ENCODE measurements around the gene APBB1IP.
"Not testable (repeated sequence)": the region's sequence is repeated elsewhere in the genome, so short reads cannot be mapped to it uniquely, and the experiment has no call there.

Gene APBB1IP

GRCh38 chr10:26437637-26438461, at the start of gene APBB1IP:
Gene APBB1IP (plus strand): TSS chr10:26438341. CDS start chr10:26492327, 53,986 bp downstream.
- Histone ChIP-seq H3K9me3 (ENCODE audit: control insufficient read depth, insufficient read depth, low read length) (no peaks in the 10 kb centered on the region), H3K4me1 (ENCODE audit: control insufficient read depth, insufficient read depth, low read length) (no peaks in the 10 kb centered on the region), H3K27me3 (ENCODE audit: control insufficient read depth, insufficient read depth, low read length) (peaks cover 9% of the 10 kb centered on the region), H3K27ac (ENCODE audit: low read length) (no peak within 1 kb of the TSS), H3K4me3 (ENCODE audit: low read length) (peak within 1 kb of the TSS; percentile 14; the same call in 1 of the 2 replicates), H3K36me3 (ENCODE audit: control insufficient read depth, insufficient read depth, low read length) (no peaks in the 10 kb centered on the region)
- no CpG with 5 or more reads among the region's 36 CpGs for WGBS (ENCODE audit: insufficient coverage, insufficient read length)
- no peak for DNase-seq (ENCODE audit: low read depth, low spot score)

- Histone ChIP-seq H3K27ac (ENCODE audit: low read length) (no peak overlapping the region), H3K27me3 (ENCODE audit: control insufficient read depth, insufficient read depth, low read length) (peaks cover 4% of the 10 kb centered on the region; the same call in 1 of the 2 replicates), H3K36me3 (ENCODE audit: control insufficient read depth, insufficient read depth, low read length) (no peaks in the 10 kb centered on the region; the same call in 1 of the 2 replicates), H3K4me1 (ENCODE audit: control insufficient read depth, insufficient read depth, low read length) (peaks cover 3% of the 10 kb centered on the region; the same call in 1 of the 2 replicates), H3K9me3 (ENCODE audit: control insufficient read depth, insufficient read depth, low read length) (no peaks in the 10 kb centered on the region), H3K4me3 (ENCODE audit: low read length) (no peak overlapping the region)
- no peak for DNase-seq (ENCODE audit: low read depth, low spot score)
- WGBS (ENCODE audit: insufficient coverage, insufficient read length): no CpG with 5 or more reads among the region's 3 CpGs
Observed at GRCh38 chr10:26389533-26389932, 48.6 kb upstream of the APBB1IP start.

GRCh38 chr10:26391701-26392695, 46.1 kb upstream of the APBB1IP start:
- peak overlapping the region; percentile 27; the same call in 1 of the 2 replicates for H3K4me3 ChIP-seq (ENCODE audit: low read length)
- WGBS (ENCODE audit: insufficient coverage, insufficient read length): no CpG with 5 or more reads among the region's 69 CpGs

GRCh38 chr10:26398353-26398752, 39.8 kb upstream of the APBB1IP start:
- H3K4me1 ChIP-seq (ENCODE audit: control insufficient read depth, insufficient read depth, low read length); H3K4me3 ChIP-seq (ENCODE audit: low read length); H3K36me3 ChIP-seq (ENCODE audit: control insufficient read depth, insufficient read depth, low read length); DNase-seq (ENCODE audit: low read depth, low spot score); H3K27me3 ChIP-seq (ENCODE audit: control insufficient read depth, insufficient read depth, low read length); H3K9me3 ChIP-seq (ENCODE audit: control insufficient read depth, insufficient read depth, low read length); H3K27ac ChIP-seq (ENCODE audit: low read length): not testable (repeated sequence)
- WGBS (ENCODE audit: insufficient coverage, insufficient read length): no CpG with 5 or more reads among the region's 2 CpGs

More at GRCh38 chr10:26391701-26392695, 46.1 kb upstream of the APBB1IP start:
- DNase-seq (ENCODE audit: low read depth, low spot score): peak; percentile 1
- Histone ChIP-seq H3K4me1 (ENCODE audit: control insufficient read depth, insufficient read depth, low read length) (peaks cover 3% of the 10 kb centered on the region; the same call in 1 of the 2 replicates), H3K27ac (ENCODE audit: low read length) (no peak overlapping the region), H3K9me3 (ENCODE audit: control insufficient read depth, insufficient read depth, low read length) (no peaks in the 10 kb centered on the region), H3K27me3 (ENCODE audit: control insufficient read depth, insufficient read depth, low read length) (peaks cover 4% of the 10 kb centered on the region; the same call in 1 of the 2 replicates), H3K36me3 (ENCODE audit: control insufficient read depth, insufficient read depth, low read length) (no peaks in the 10 kb centered on the region; the same call in 1 of the 2 replicates)

- DNase-seq (ENCODE audit: low read depth, low spot score): no peak
Observed at GRCh38 chr10:26407406-26407969, 30.7 kb upstream of the APBB1IP start.

GRCh38 chr10:26408858-26409494, 29.2 kb upstream of the APBB1IP start:
- DNase-seq (ENCODE audit: low read depth, low spot score): no peak
- H3K36me3 ChIP-seq (ENCODE audit: control insufficient read depth, insufficient read depth, low read length): no peaks in the 10 kb centered on the region
- no peaks in the 10 kb centered on the region; the same call in 1 of the 2 replicates for H3K9me3 ChIP-seq (ENCODE audit: control insufficient read depth, insufficient read depth, low read length)
- H3K4me3 ChIP-seq (ENCODE audit: low read length): no peak overlapping the region
- H3K4me1 ChIP-seq (ENCODE audit: control insufficient read depth, insufficient read depth, low read length): no peaks in the 10 kb centered on the region
- no peak overlapping the region for H3K27ac ChIP-seq (ENCODE audit: low read length)
- no CpG with 5 or more reads among the region's 5 CpGs for WGBS (ENCODE audit: insufficient coverage, insufficient read length)
- no peaks in the 10 kb centered on the region for H3K27me3 ChIP-seq (ENCODE audit: control insufficient read depth, insufficient read depth, low read length)

More at GRCh38 chr10:26407406-26407969, 30.7 kb upstream of the APBB1IP start:
- H3K27me3 ChIP-seq (ENCODE audit: control insufficient read depth, insufficient read depth, low read length): no peaks in the 10 kb centered on the region
- no CpG with 5 or more reads among the region's 2 CpGs for WGBS (ENCODE audit: insufficient coverage, insufficient read length)
- H3K9me3 ChIP-seq (ENCODE audit: control insufficient read depth, insufficient read depth, low read length): no peaks in the 10 kb centered on the region; the same call in 1 of the 2 replicates
- H3K4me3 ChIP-seq (ENCODE audit: low read length): no peak overlapping the region
- no peaks in the 10 kb centered on the region for H3K36me3 ChIP-seq (ENCODE audit: control insufficient read depth, insufficient read depth, low read length)
- H3K4me1 ChIP-seq (ENCODE audit: control insufficient read depth, insufficient read depth, low read length): no peaks in the 10 kb centered on the region
- no peak overlapping the region for H3K27ac ChIP-seq (ENCODE audit: low read length)

- H3K27me3 ChIP-seq (ENCODE audit: control insufficient read depth, insufficient read depth, low read length): no peaks in the 10 kb centered on the region
- no peaks in the 10 kb centered on the region for H3K36me3 ChIP-seq (ENCODE audit: control insufficient read depth, insufficient read depth, low read length)
- no peak for DNase-seq (ENCODE audit: low read depth, low spot score)
- no peak overlapping the region for H3K4me3 ChIP-seq (ENCODE audit: low read length)
- no peaks in the 10 kb centered on the region; the same call in 1 of the 2 replicates for H3K9me3 ChIP-seq (ENCODE audit: control insufficient read depth, insufficient read depth, low read length)
- no peak overlapping the region for H3K27ac ChIP-seq (ENCODE audit: low read length)
- no CpG with 5 or more reads among the region's 6 CpGs for WGBS (ENCODE audit: insufficient coverage, insufficient read length)
- H3K4me1 ChIP-seq (ENCODE audit: control insufficient read depth, insufficient read depth, low read length): no peaks in the 10 kb centered on the region
Observed at GRCh38 chr10:26410356-26410755, 27.8 kb upstream of the APBB1IP start.

GRCh38 chr10:26412932-26413331, 25.2 kb upstream of the APBB1IP start:
- no peaks in the 10 kb centered on the region for H3K4me1 ChIP-seq (ENCODE audit: control insufficient read depth, insufficient read depth, low read length)
- H3K4me3 ChIP-seq (ENCODE audit: low read length): no peak overlapping the region
- H3K36me3 ChIP-seq (ENCODE audit: control insufficient read depth, insufficient read depth, low read length): no peaks in the 10 kb centered on the region
- no peak for DNase-seq (ENCODE audit: low read depth, low spot score)
- no CpG with 5 or more reads among the region's 1 CpG for WGBS (ENCODE audit: insufficient coverage, insufficient read length)
- H3K9me3 ChIP-seq (ENCODE audit: control insufficient read depth, insufficient read depth, low read length): no peaks in the 10 kb centered on the region
- H3K27me3 ChIP-seq (ENCODE audit: control insufficient read depth, insufficient read depth, low read length): no peaks in the 10 kb centered on the region
- H3K27ac ChIP-seq (ENCODE audit: low read length): no peak overlapping the region

- Histone ChIP-seq H3K27me3 (ENCODE audit: control insufficient read depth, insufficient read depth, low read length) (no peaks in the 10 kb centered on the region), H3K4me1 (ENCODE audit: control insufficient read depth, insufficient read depth, low read length) (no peaks in the 10 kb centered on the region), H3K4me3 (ENCODE audit: low read length) (no peak overlapping the region), H3K9me3 (ENCODE audit: control insufficient read depth, insufficient read depth, low read length) (no peaks in the 10 kb centered on the region), H3K27ac (ENCODE audit: low read length) (no peak overlapping the region), H3K36me3 (ENCODE audit: control insufficient read depth, insufficient read depth, low read length) (no peaks in the 10 kb centered on the region)
- DNase-seq (ENCODE audit: low read depth, low spot score): no peak
- no CpG with 5 or more reads among the region's 2 CpGs for WGBS (ENCODE audit: insufficient coverage, insufficient read length)
Observed at GRCh38 chr10:26413375-26413774, 24.8 kb upstream of the APBB1IP start.

Measured in iPS DF 6.9 (cell line).